LNCaP clone FGC (cell line): Measurements from ENCODE around the gene PAX9.

Source experiments
- DNase-seq: peaks from one replicate; pipeline ENCODE4 v3.0.0-alpha.2; 2011; ENCODE audit warnings: low read depth
- H3K4me3 ChIP-seq: 2 replicates; pipeline ENCODE4 v1.5.1; 2011; ENCODE audit warnings: mild to moderate bottlenecking, low read depth, low read length, control low read depth
- TF ChIP-seq, protein P1 (sequence below): IDR thresholded peaks from 2 replicates; pipeline ENCODE4 v1.5.1; 2012; ENCODE audit warnings: mild to moderate bottlenecking; ENCODE audit not compliant: control insufficient read depth, insufficient read depth; ENCODE audit errors: extremely low read depth

PAX9 gene

DNA sequence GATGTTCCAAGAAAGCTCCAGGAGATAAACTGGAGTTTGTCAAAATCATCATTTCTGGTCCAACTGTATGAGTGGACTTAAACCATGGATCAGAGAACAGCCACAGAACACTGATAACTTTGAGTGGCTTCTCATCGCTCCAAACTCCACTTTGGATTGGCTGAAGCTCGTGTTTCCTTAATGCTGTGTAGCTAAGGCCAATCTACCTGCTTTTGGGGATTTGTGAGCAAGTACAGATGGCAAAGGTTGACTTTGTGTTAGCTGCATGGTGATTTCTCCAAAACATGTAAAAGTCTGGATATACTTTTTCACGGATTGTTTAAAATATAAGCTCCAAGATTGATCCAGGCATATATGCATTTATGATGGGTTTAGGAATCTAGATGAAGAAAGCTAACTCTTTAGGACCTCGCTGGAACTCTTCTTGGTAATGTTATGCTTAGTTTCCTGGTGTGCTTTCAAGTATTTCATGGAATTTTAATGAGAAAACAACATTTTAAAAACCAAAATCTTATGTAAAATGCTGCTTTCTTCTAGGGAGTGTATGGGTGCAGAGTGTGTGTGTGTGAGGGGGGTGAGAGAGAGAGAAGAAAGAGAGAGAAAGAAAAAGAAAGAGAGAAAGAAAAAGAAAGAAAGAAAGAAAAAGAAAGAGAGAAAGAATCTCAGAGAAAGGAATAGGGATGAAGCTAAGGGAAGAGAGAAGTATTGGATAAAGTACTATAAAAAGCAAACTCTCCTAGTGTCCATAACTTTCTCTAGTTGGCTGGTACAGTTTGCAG is 11.6 kb upstream of the PAX9 start:
- no peak for DNase-seq
- TF ChIP-seq, protein P1, sequence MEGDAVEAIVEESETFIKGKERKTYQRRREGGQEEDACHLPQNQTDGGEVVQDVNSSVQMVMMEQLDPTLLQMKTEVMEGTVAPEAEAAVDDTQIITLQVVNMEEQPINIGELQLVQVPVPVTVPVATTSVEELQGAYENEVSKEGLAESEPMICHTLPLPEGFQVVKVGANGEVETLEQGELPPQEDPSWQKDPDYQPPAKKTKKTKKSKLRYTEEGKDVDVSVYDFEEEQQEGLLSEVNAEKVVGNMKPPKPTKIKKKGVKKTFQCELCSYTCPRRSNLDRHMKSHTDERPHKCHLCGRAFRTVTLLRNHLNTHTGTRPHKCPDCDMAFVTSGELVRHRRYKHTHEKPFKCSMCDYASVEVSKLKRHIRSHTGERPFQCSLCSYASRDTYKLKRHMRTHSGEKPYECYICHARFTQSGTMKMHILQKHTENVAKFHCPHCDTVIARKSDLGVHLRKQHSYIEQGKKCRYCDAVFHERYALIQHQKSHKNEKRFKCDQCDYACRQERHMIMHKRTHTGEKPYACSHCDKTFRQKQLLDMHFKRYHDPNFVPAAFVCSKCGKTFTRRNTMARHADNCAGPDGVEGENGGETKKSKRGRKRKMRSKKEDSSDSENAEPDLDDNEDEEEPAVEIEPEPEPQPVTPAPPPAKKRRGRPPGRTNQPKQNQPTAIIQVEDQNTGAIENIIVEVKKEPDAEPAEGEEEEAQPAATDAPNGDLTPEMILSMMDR: no peak
- no peak overlapping the region for H3K4me3 ChIP-seq

DNA sequence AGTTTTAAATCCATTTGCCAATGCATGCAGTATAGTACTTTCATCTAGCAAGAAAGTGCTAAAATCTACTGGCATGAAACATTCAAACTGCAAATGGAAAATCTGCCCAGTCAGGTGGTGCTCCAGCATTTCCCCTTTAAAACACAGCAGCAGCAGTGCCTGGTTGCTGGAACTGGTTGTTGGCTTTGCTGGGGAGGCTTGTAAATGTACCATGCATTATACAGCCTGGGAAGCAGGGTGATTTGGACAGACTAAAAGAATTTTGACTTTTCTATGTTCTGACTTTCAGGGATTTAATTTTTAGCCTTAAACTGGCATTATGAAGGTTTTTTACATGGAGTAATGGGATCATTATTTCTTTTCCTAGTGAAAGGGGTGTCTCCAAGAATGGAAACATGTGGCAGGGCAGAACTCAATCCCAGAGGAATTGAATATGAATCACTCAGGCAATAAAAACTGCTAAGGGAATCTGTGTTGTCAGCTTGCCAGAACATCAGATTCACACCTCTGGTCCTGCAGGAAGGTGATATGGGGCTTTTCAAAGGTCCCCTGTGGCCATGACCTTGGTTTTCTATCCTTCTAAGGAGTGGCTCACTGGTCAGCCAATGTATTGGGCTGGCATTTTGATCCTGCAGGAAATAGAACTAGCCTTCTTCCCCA is 9.0 kb upstream of the PAX9 start:
- DNase-seq: no peak
- H3K4me3 ChIP-seq: no peak overlapping the region
- TF ChIP-seq, protein P1: no peak

DNA sequence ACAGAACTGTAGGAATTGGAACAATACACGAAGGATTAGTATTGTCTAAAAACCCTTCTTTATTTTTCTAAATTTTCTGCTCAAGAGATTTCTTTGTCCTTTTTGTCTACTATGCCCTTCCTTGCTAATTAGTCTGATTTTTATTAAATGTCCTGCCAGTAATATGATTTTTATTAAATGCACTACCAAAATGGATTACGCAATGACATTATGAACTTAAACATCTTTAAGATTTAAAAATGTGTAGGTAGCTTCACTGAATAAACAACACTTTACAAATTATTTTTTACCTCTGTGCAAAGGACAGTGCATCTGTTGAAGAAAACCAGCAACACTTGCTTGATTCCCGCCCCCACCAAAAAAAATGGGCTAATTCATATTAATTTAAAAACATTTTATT is 8.2 kb upstream of the PAX9 start:
- TF ChIP-seq, protein P1: no peak
- DNase-seq: no peak
- H3K4me3 ChIP-seq: no peak overlapping the region

DNA sequence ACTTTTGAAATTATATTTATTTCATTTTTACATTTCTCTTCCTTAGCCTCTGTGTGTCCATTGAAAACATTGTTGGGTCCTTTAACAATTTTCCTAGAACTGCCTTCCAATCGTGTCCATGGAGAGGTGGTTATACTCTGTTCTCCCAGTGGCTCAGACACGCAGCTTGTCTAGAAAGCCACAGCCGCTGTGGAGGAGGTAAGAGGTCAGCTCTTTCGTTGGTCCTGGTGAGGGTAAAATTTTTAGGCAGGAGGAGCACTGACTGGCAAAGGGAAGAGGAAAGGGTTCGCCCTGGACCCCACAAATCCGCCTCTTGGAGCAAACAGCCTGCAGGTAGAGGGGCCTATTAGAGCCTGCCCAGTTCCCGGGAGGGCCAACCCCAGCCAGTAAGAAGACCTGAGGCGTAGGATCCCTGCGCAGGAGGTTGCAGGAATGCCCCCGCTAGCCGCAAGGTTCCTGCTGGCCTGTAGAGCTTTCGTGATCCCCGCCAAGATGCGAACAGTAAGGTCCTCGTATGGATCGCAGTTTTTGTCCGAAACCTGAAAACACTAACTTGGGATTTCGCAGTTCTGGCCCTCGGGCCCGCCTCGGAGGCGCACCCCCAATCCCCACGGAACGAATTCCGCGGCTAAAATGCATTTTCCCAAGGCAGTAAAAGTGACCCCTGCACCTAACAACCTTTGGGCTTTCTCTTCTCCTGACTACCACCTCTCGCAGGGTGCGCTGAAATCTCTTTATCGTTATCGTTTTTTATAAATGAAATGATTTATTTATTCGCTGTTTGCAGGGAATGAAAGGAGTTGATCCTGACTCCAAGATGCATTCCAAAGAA is 7.5 kb upstream of the PAX9 start:
- TF ChIP-seq, protein P1: no peak
- no peak overlapping the region for H3K4me3 ChIP-seq
- no peak for DNase-seq

DNA sequence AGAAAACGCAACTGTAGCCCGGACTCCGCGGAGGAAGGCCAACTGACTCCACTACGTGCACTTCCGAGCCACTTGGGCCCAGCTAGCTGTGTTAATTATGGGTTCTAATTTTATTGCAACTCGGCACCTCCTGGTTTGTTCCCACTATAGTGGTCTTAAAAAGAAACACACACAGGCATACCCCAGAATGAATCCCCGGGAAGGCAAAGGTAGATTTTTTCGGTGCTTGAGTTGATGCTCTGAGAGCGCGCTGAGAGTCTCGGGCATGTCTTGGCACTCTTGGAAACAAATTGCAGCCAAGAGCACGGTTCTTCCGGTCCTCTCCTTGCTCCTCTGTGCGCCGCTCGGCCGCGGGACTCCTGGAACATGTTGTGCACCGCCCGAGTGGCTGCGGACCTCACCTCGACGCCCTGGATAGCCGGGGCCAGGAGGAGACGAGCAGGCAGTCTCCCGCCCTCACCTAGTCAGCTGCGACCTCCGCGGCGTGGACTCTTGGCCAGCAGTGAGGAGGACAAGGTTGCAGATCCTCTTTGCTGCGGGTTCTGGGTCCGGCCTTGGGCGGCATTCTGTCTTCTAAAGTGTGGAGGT is 6.8 kb upstream of the PAX9 start:
- H3K4me3 ChIP-seq: no peak overlapping the region
- no peak for DNase-seq
- TF ChIP-seq, protein P1: no peak

DNA sequence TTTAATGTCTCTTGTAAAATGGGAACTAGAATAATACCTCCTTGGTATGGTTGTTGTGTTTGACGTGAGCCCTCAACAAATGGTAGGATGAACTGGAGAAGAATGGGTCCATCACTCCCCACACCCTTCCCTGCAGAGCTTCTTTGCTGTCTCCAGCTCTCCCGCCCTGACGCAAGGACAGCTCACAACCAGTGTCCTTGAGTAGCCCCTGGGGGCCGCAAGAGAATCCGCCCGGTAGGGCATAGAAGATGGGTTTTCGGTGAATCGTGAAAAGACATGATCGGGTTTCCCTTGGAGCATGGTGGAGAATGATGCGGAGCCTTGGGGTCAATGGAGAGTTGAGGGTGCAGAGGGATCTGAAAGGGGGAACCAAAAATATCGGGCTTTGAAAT is 6.1 kb upstream of the PAX9 start:
- no peak overlapping the region for H3K4me3 ChIP-seq
- DNase-seq: no peak
- TF ChIP-seq, protein P1: no peak
